GM19043 (cell line): Measurements from ENCODE around the gene RBM38.
"Not testable (repeated sequence)": the region's sequence is repeated elsewhere in the genome, so short reads cannot be mapped to it uniquely, and the experiment has no call there.

Experiments used
- ATAC-seq: cut with Tn5 transposase; IDR thresholded peaks from one replicate; pipeline ENCODE4 v1.9.1; 2021; ENCODE audit warnings: low read depth; ENCODE audit not compliant: unreplicated experiment

RBM38 gene

DNA sequence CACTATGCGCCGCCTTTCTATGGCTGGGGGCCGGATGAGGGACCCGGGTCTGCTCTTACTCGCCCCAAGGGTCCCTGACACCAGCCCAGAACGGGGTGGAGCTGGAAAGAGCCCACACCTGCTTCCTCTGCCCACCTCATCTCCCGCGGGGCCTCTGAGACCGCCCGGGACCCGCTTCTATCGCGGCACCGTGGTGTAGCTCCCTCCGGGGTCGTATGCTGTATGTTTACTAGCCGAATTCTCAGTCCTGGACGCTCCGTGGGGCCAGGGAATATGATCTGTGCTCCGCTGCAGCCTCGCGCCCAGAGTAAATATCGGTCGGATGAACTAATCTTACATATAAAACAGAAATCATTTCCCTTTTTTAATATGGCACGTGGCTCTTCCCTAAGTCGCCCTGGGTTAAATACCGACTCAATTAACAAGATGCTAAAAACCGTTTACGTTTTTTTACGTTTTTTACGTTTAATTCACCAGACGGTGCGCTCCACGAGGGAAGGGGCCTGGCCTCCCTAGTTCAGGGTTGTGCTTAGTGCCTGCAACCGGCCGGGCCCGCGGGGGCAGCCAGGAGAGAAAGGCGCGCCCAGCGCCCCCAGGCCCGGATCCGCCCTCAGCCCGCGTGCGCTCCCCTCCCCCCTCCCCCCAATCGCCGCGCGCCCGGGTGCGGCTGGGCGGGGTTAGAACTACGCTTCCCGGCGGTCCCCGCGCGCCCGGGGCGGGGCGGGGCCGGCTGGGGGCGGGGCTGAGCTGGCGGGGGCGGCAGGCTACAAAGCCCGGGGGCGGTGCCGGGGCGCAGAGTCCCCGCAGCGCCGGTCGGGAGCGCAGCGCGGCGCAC is at the start of gene RBM38:
TSS of gene RBM38 (plus strand) at position 793 of the 835 bp plus-strand sequence. CDS start 186 bp downstream, outside the sequence.
- peak; percentile 36 for ATAC-seq

DNA sequence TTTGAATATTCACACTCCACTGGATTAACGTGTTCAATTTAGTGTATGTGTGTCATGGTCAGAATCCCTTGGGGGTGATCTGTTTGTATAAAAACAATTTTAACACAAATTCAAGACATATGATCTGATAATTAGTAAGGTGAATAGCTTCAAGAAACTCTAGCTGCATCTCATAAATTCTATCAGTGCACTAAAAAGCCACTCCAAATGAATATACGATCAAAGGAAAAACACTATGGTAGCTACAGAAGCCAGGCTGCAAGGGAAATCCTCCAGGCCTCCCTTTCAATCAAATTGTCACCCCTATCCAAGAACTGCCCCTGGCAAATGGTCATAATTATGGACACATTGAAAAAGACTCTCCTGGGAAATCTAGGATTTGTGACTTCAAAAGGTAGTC is 49.5 kb upstream of the RBM38 start:
- no peak for ATAC-seq

GRCh38 chr20:57342829-57343228 is 48.4 kb upstream of the RBM38 start:
- no peak for ATAC-seq

DNA sequence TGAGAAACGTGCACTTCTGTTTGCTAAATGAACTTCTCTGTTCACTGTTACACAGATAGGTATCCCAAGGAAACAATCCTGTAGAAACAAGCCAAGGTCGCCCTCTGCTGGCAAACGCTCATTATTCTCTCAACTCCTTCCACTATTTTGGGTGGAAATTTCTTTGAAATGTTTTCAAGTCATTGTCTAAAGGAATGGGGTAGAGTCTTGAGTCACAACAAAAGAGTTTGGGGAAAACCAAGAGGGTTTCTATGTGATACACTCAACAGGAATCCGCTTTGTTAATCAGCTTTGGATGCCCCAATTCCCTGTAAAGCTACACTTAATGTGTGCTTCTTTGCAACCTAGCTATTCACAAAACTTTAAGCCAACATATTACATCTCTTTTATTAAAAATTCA is 44.7 kb upstream of the RBM38 start:
- ATAC-seq, result no peak

DNA sequence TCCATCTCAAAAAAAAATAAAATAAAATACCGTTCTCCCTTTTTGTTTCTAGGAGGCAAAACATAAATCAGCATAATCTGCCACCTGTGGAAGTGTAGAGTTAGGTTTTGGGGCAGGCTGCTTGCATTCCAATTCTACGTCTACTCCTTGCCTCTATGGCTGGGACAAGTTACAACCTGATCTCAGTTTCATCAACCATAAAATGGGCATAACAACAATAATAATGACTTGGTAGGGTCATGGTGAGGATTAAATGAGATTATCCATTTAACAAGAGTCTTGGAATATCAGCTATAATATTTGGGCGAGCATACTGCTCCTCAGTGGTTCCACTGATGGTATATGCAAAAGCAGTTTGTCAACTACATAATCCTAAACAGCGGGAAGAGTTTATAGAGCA is 43.8 kb upstream of the RBM38 start:
- ATAC-seq, result no peak

GRCh38 chr20:57348200-57348921 is 42.8 kb upstream of the RBM38 start:
- not testable (repeated sequence) for ATAC-seq

DNA sequence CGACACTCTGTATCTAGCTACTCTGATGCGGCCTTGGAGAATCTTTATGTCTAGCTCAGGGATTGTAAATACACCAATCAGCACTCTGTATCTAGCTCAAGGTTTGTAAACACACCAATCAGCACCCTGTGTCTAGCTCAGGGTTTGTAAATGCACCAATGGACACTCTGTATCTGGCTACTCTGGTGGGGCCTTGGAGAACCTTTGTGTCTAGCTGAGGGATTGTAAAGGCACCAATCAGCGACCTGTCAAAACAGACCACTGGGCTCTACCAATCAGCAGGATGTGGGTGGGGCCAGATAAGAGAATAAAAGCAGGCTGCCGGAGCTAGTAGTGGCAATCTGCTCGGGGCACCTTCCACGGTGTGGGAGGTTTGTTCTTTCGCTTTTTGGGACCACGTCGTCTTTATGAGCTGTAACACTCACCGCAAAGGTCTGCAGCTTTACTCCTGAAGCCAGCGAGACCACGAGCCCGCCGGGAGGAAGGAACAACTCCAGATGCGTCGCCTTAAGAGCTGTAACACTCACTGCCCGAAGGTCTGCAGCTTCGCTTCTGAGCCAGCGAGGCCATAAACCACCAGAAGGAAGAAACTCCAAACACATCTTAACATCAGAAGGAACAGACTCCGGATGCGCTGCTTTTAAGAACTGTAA is 42.1 kb upstream of the RBM38 start:
- not testable (repeated sequence) for ATAC-seq

GRCh38 chr20:57350081-57350710 is 41.0 kb upstream of the RBM38 start:
- no peak for ATAC-seq

- not testable (repeated sequence) for ATAC-seq
These were observed 40.5 kb upstream of the RBM38 start for GRCh38 chr20:57350726-57351041.

DNA sequence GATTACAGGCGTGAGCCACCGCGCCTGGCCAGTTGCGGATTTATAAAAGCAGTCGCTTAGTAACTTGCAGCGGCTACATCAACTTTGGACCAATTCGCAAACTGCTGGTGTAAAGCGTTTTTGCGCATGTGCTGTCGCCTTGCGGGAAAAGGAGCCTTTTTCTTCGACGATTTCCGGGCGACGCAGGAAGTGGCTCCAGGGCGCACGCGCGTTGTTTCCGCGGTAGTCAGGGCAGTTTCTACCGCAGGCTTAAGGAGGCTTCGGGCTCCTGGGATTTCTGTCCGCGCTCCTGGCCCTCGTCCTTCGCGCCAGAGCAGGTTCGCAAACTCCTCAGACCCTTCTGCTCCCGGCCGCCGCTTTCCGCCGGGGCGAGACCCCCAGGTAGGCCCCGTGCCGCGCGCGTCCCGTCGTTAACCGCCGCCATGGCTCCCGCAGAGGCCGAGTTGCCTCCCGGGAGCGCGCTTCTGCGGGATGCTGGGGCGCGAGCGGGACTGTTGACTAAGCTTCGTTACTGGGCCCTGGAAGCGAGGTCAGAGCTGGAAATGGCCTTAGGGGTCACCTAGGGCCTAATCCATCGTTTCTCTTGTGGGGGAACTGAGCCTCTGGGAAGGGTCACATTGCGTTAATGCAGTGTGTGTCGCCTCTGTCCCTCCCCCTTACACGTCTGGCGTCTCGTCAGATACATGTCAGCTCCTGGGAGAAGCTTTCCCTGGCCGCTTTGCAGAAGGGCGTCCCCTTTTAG is 40.0 kb upstream of the RBM38 start, which contains the start of gene RAE1:
TSS of gene RAE1 (plus strand) at position 214 of the 742 bp plus-strand sequence. CDS start 2,784 bp downstream, outside the sequence.
- peak; percentile 67 for ATAC-seq

- no peak for ATAC-seq
These were observed 38.9 kb upstream of the RBM38 start for GRCh38 chr20:57352305-57352704.

- ATAC-seq, result no peak
These were observed 37.8 kb upstream of the RBM38 start for GRCh38 chr20:57353351-57353750.

GRCh38 chr20:57361517-57361916 is 29.7 kb upstream of the RBM38 start:
- no peak for ATAC-seq

GRCh38 chr20:57364451-57364850 is 26.7 kb upstream of the RBM38 start:
- no peak for ATAC-seq

- no peak for ATAC-seq
These were observed 21.6 kb upstream of the RBM38 start for GRCh38 chr20:57369596-57369995.

- no peak for ATAC-seq
These were observed 20.9 kb upstream of the RBM38 start for GRCh38 chr20:57370316-57370715.

- no peak for ATAC-seq
These were observed 19.8 kb upstream of the RBM38 start for GRCh38 chr20:57371363-57371762.

GRCh38 chr20:57372157-57372556 is 19.0 kb upstream of the RBM38 start:
- ATAC-seq, result no peak

- ATAC-seq, result no peak
These were observed 18.4 kb upstream of the RBM38 start for GRCh38 chr20:57372581-57373350.
